NCI-H82 treated with DMSO at 0.1 percent for 48 hours (cell line): ENCODE measurements around the gene ANKRD62.
"Not testable (repeated sequence)": the region's sequence is repeated elsewhere in the genome, so short reads cannot be mapped to it uniquely, and the experiment has no call there.

Experiments
- DNase-seq: peaks from one replicate; lab custom pipeline; 2025; ENCODE audit not compliant: unreplicated experiment; lab: John Stamatoyannopoulos, UW

The ANKRD62 gene

GRCh38 chr18:12092398-12093229 is 1.0 kb upstream of the ANKRD62 start:
- DNase-seq: no peak

- no peak for DNase-seq
Measured at GRCh38 chr18:12098374-12098773, 4.7 kb downstream of the ANKRD62 start.

DNA sequence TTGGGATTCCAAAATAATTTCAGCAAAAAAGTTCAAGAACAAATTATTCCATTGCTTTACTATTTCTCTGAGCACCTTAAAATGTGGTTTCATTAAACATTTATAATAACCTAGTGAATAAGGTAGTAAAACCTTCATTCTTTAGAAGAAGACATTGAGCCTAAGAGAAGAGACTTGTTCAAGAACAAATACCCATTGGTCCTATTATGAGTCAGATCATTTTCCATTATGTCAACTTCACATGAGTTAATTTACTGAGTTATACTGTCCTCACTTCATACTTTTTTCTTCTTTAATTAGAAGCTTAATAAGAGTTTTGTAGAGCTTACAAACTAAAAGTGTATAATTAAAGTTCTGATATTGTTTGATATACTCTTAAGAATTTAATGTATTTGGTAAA is 5.5 kb downstream of the ANKRD62 start:
- no peak for DNase-seq

- DNase-seq: no peak
Measured at GRCh38 chr18:12101266-12101665, 7.6 kb downstream of the ANKRD62 start.

GRCh38 chr18:12102136-12102842 is 8.6 kb downstream of the ANKRD62 start:
- no peak for DNase-seq

DNA sequence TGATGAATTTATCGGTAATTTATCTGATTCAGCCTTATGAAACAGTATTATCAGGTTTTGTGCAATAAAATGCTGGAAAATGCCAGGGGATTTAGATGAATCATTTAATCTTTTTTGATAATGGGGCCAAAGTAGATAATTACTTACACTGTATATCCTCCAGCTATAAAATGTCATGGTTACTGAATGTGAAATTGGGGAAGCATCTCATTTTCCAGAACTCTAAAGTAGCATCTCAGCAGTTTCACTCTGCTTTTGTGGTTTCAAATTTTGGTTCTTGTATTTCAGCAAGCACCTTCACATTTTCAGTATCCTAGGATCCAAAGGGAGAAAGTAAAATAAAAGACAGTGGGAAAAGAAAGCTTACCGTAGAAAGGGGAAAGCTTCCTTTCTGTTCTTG is 12.8 kb downstream of the ANKRD62 start:
- no peak for DNase-seq

DNA sequence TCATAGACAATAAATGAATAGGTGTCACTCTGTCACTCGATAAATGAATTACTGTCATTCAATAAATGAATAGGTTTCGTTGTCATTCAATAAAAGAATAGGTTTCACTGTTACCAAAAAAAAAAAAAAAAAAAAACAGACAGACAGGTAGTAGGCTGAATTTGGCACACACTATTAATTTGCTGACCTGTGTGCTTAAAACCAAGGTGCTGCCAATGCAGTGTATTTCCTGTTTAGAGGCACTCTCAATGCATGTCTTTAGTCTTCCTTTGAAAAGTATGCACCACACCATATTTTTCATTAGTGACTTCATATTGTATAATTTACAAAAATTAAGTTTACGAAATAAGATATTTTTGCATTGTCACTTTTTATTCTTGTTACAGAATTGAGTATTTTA is 16.2 kb downstream of the ANKRD62 start:
- no peak for DNase-seq

DNA sequence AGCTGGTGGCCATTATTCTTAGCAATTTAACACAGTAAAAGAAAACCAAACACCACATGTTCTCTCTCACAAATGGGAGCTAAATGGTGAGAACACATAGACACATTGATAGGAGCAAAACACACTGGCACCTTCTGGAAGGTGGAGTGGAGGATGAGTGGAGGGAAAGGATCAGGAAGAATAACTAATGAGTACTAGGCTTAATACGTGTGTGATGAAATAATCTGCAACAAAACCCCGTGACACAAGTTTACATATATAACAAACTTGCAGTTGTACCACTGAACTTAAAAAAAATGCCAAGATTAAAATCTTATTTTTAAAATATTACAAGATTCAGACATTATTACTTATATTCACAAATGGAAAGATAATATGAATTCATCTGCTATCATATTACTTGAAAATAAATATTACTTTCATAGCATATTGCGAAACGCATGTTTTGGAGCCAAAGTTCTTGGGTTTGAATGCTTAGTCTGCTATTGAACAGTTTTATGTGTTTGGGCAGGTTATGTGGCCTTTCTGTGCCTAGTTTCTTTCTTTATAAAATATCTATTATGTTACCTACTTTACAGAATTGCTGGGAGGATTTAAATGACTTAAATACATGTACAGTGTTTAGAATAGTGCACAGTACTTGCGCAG is 20.5 kb downstream of the ANKRD62 start:
- DNase-seq: no peak

GRCh38 chr18:12119358-12119757 is 25.7 kb downstream of the ANKRD62 start:
- no peak for DNase-seq

GRCh38 chr18:12121175-12122042 is 27.8 kb downstream of the ANKRD62 start:
- DNase-seq: no peak

- not testable (repeated sequence) for DNase-seq
Measured at GRCh38 chr18:12122043-12122389, 28.4 kb downstream of the ANKRD62 start.

GRCh38 chr18:12127647-12128046 is 34.0 kb downstream of the ANKRD62 start:
- DNase-seq: not testable (repeated sequence)

GRCh38 chr18:12138831-12139230 is 45.2 kb downstream of the ANKRD62 start:
- DNase-seq: not testable (repeated sequence)

DNA sequence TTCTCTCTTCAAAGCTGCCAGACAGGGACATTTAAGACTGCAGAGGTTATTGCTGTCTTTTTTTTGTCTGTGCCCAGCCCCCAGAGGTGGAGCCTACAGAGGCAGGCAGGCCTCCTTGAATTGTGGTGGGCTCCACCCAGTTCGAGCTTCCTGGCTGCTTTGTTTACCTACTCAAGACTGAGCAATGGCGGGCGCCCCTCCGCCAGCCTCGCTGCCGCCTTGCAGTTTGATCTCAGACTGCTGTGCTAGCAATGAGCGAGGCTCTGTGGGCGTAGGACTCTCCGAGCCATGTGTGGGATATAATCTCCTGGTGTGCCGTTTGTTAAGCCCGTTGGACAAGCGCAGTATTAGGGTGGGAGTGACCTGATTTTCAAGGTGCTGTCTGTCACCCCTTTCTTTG is 47.2 kb downstream of the ANKRD62 start:
- DNase-seq: not testable (repeated sequence)

GRCh38 chr18:12141778-12142177 is 48.1 kb downstream of the ANKRD62 start:
- DNase-seq: not testable (repeated sequence)

- not testable (repeated sequence) for DNase-seq
Measured at GRCh38 chr18:12149431-12149830, 55.8 kb downstream of the ANKRD62 start.

GRCh38 chr18:12154361-12154760 is 60.7 kb downstream of the ANKRD62 start:
- no peak for DNase-seq

- no peak for DNase-seq
Measured at GRCh38 chr18:12155996-12156395, 62.4 kb downstream of the ANKRD62 start.

GRCh38 chr18:12159446-12159845 is 65.8 kb downstream of the ANKRD62 start:
- DNase-seq: no peak

DNA sequence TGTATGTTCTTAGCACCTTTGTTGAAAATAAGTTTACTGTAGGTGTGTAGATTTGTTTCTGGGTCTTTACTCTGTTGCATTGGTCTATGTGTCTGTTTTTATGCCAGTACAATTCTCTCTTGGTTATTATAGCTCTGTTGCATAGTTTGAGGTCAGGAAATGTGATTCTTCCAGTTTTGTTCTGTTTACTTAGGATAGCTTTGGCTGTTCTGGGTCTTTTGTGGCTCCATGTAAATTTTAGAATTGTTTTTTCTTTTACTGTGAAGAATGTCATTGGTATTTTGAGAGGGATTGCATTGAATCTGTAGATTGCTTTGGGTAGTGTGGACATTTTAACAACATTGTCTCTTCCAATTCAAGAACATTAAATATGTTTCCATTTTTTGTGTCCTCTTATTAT is 69.1 kb downstream of the ANKRD62 start:
- DNase-seq: no peak
